Measurements from ENCODE around the gene BLOC1S3.

- no peak for TF ChIP-seq CTCF (IDR thresholded peaks at IDR 0.05 in 8 of 11, conservative IDR thresholded peaks at IDR 0.05 in 3 of 11)
- TF ChIP-seq POLR2AphosphoS5 (IDR thresholded peaks at IDR 0.05): peak in 1 of 3 donors; percentile 43
- no peak for TF ChIP-seq POLR2A (IDR thresholded peaks at IDR 0.05)
These were observed 19.2 kb upstream of the BLOC1S3 start for GRCh38 chr19:45159210-45159970.

Data from spleen (tissue), 7 donors.